Smooth muscle cell (in vitro differentiated cells): ENCODE measurements around the gene TLR7. TPM values are rescaled to one million over a fixed set of nuclear protein-coding genes. Genes with fewer than 3 reads are reported as not detected.

Experiments
- DNase-seq: peaks from one replicate; lab custom pipeline; 2025; ENCODE audit not compliant: unreplicated experiment; lab: John Stamatoyannopoulos, UW
- H2AFZ ChIP-seq: fragments of 200-600 bp; sonication (generic); 2 replicates; pipeline ENCODE4 v1.6.0; 2016; ENCODE audit warnings: antibody characterized with exemption, low read depth, mild to moderate bottlenecking
- H3F3A ChIP-seq: fragments of 200-600 bp; sonication (generic); 2 replicates; pipeline ENCODE4 v1.6.0; 2017; ENCODE audit warnings: antibody characterized with exemption, low read depth
- H3K27ac ChIP-seq: fragments of 200-600 bp; sonication (generic); 2 replicates; pipeline ENCODE4 v1.5.1; 2016; ENCODE audit warnings: low read depth, mild to moderate bottlenecking
- H3K27me3 ChIP-seq: fragments of 200-600 bp; sonication (generic); 2 replicates; pipeline ENCODE4 v1.6.1; 2016; ENCODE audit warnings: low read depth, mild to moderate bottlenecking
- H3K36me3 ChIP-seq: fragments of 200-600 bp; sonication (generic); 2 replicates; pipeline ENCODE4 v1.5.1; 2016; ENCODE audit warnings: low read depth
- H3K4me1 ChIP-seq: fragments of 200-600 bp; sonication (generic); 2 replicates; pipeline ENCODE4 v1.5.1; 2016; ENCODE audit warnings: low read depth
- H3K4me2 ChIP-seq: fragments of 200-600 bp; sonication (generic); 2 replicates; pipeline ENCODE4 v1.6.0; 2016; ENCODE audit warnings: mild to moderate bottlenecking
- H3K4me3 ChIP-seq: fragments of 200-600 bp; sonication (generic); 2 replicates; pipeline ENCODE4 v1.5.1; 2016; ENCODE audit warnings: mild to moderate bottlenecking
- H3K79me2 ChIP-seq: fragments of 200-600 bp; sonication (generic); 2 replicates; pipeline ENCODE4 v1.6.0; 2016; ENCODE audit warnings: low read depth, mild to moderate bottlenecking
- H3K9ac ChIP-seq: fragments of 200-600 bp; sonication (generic); 2 replicates; pipeline ENCODE4 v1.6.0; 2016; ENCODE audit warnings: low read depth
- H3K9me3 ChIP-seq: fragments of 200-600 bp; sonication (generic); replicated peaks from 2 replicates; pipeline ENCODE4 v1.5.1; 2016; ENCODE audit warnings: low read depth
- H4K20me1 ChIP-seq: fragments of 200-600 bp; sonication (generic); 2 replicates; pipeline ENCODE4 v1.6.0; 2016; ENCODE audit warnings: low read depth
- WGBS: methylation state at CpG from one replicate; pipeline ENCODE4 v1.1.7; 2016; ENCODE audit warnings: low lambda C conversion rate; 5-methylcytosine and 5-hydroxymethylcytosine counted together
- polyA plus RNA-seq: library from polyadenylated mRNA; unstranded; fragments of >200 nt; fragmentation: Nextera tagmentation; extraction: Ambion mirVana; gene quantifications from 2 replicates; pipeline ENCODE4 v1.2.1, GENCODE V29; 2016
- total RNA-seq: library from RNA; depleted of rRNA; stranded (reverse); fragments of >200 nt; gene quantifications from 2 replicates; pipeline ENCODE4 v1.2.3, GENCODE V29; 2014
- TF ChIP-seq, protein P1 (sequence below): fragments of 200-600 bp; sonication (generic); IDR thresholded peaks from 2 replicates; pipeline ENCODE4 v1.5.1; 2017; ENCODE audit warnings: borderline replicate concordance, mild to moderate bottlenecking, antibody characterized with exemption; ENCODE audit not compliant: insufficient read depth, poor library complexity, severe bottlenecking

TLR7 gene
- total and polyA plus RNA-seq, 2 experiments from 2014 or later = 0.27 TPM; not detected in 1

DNA sequence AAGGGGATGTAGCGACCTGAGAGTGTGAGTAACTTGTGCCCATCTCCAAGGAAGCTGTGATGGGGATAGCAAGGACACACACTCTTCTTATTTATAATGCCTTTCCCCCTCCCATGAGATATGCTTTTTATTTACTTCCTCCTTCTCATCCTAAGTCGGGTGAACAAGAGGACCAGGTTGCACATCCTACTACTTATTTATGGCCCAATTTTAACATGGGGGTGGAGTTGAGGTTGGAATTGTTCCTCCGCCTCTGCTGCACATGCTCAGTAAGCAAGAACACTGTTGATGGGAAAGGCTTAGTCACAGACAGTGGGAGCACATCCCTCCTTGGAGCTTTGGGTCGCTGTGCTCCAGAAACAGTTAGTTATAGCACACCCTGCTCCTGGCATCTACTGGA lies 24.3 kb downstream of the TLR7 start:
- WGBS = 72% methylated on average over 4 of the region's 4 CpGs
- Histone ChIP-seq H3K27ac (no peak overlapping the region), H2AFZ (no peak overlapping the region), H3K9ac (no peak overlapping the region), H3K79me2 (no peaks in the 10 kb centered on the region), H3F3A (no peaks in the 10 kb centered on the region), H3K27me3 (no peaks in the 10 kb centered on the region), H3K4me2 (no peak overlapping the region), H3K9me3 (no peaks in the 10 kb centered on the region), H4K20me1 (no peaks in the 10 kb centered on the region), H3K36me3 (no peaks in the 10 kb centered on the region), H3K4me1 (no peaks in the 10 kb centered on the region), H3K4me3 (no peak overlapping the region)
- TF ChIP-seq, protein P1, sequence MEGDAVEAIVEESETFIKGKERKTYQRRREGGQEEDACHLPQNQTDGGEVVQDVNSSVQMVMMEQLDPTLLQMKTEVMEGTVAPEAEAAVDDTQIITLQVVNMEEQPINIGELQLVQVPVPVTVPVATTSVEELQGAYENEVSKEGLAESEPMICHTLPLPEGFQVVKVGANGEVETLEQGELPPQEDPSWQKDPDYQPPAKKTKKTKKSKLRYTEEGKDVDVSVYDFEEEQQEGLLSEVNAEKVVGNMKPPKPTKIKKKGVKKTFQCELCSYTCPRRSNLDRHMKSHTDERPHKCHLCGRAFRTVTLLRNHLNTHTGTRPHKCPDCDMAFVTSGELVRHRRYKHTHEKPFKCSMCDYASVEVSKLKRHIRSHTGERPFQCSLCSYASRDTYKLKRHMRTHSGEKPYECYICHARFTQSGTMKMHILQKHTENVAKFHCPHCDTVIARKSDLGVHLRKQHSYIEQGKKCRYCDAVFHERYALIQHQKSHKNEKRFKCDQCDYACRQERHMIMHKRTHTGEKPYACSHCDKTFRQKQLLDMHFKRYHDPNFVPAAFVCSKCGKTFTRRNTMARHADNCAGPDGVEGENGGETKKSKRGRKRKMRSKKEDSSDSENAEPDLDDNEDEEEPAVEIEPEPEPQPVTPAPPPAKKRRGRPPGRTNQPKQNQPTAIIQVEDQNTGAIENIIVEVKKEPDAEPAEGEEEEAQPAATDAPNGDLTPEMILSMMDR = no peak
- DNase-seq = no peak

GRCh38 chrX:12891915-12892506 lies 25.1 kb downstream of the TLR7 start:
- Histone ChIP-seq H3K9ac (no peak overlapping the region), H3K79me2 (no peaks in the 10 kb centered on the region), H3K9me3 (no peaks in the 10 kb centered on the region), H3K27me3 (no peaks in the 10 kb centered on the region), H3K36me3 (no peaks in the 10 kb centered on the region), H3K4me3 (no peak overlapping the region), H2AFZ (no peak overlapping the region), H3K27ac (no peak overlapping the region), H3K4me1 (no peaks in the 10 kb centered on the region), H4K20me1 (no peaks in the 10 kb centered on the region), H3F3A (no peaks in the 10 kb centered on the region), H3K4me2 (no peak overlapping the region)
- TF ChIP-seq, protein P1 = no peak
- DNase-seq = no peak
- WGBS = 47% methylated on average over 2 of the region's 2 CpGs

DNA sequence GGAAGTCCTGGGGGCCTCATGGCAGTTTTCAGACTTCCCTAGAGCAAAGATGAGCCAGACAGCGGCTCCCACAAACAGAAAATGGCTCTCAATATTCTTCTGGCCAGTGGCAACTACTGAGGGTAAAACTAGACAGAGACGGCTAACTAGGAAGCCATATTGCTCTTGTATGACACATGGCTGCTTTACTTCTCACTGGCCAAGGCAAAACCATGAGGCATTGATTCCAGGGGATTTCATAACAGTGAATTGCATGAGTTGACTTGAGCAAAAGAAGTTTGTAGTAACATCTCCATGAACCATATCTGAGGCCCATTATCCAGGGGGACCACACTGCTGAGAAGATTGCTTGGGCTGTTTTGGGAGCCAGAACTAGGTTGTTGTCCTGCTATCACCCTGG lies 25.8 kb downstream of the TLR7 start:
- TF ChIP-seq, protein P1 = no peak
- Histone ChIP-seq H3K36me3 (no peaks in the 10 kb centered on the region), H3F3A (no peaks in the 10 kb centered on the region)

More for the DNA sequence above, 25.8 kb downstream of the TLR7 start:
- no peak overlapping the region for H3K4me3 ChIP-seq
- no peaks in the 10 kb centered on the region for H3K4me1 ChIP-seq
- H3K9me3 ChIP-seq = no peaks in the 10 kb centered on the region
- H4K20me1 ChIP-seq = no peaks in the 10 kb centered on the region
- no peak overlapping the region for H2AFZ ChIP-seq
- H3K27me3 ChIP-seq = no peaks in the 10 kb centered on the region
- H3K4me2 ChIP-seq = no peak overlapping the region
- no peak for DNase-seq
- H3K79me2 ChIP-seq = no peaks in the 10 kb centered on the region
- no peak overlapping the region for H3K27ac ChIP-seq
- no peak overlapping the region for H3K9ac ChIP-seq
- 70% methylated on average over 2 of the region's 2 CpGs for WGBS
